Left colon (tissue), 2 donors: ENCODE results near the gene CREB5. TPM values are rescaled to one million over a fixed set of nuclear protein-coding genes. Genes with fewer than 3 reads are reported as not detected.

Experiments used
- ATAC-seq: fragments of 200-7000 bp; cut with Tn5 transposase; one replicate; pipeline ENCODE4 v1.9.1; 2020; ENCODE audit warnings: mild to moderate bottlenecking, moderate library complexity
- DNase-seq, 2 donors: peaks; one replicate each; pipeline ENCODE4 v3.0.0-alpha.2; 2020
- intact Hi-C, 2 donors: fragments of 100-400 bp; cut with DNase I in 1 of 2; cut with micrococcal nuclease in 1 of 2; formaldehyde crosslinking; loops; one replicate each; pipeline versions ENCODE4 v1.11.2 to v1.14.0; 2022; cut with DNase I, micrococcal nuclease
- total RNA-seq, 2 donors: library from RNA; stranded (reverse); fragmentation: NEBNext Ultra II Directional; extraction: Animal tissue kit (Norgen Biotek cat#: 25700); gene quantifications; one replicate each; pipeline ENCODE4 v1.2.1, GENCODE V29; 2021
- donor health status: DM: no; HTN: no; CAD: no.
- donor health status: DM: yes; HTN: yes; CAD: no.

Gene CREB5
- total RNA-seq, 2 donors from 2014 or later: 1.8 to 2.4 TPM

DNA sequence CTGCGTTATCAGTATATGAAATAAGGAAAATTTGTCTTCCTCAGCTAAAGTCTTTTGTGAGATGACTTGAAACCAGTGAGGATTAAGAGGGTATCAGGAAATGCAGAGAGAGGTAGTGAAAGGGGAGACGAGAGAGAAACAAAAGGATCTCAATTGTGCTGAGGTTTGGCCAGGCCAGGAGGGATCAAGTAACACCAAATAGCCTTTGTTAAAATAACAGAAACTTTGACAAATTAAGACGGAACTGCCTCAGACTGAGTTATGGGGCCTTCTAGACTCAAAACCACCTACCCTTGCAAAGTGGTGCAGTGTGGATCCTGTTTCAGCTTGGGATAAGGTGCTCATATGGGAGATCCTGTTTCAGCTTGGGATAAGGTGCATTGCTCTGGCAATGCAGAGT lies 263.1 kb downstream of the CREB5 start:
- DNase-seq (no peak), ATAC-seq (no peak)
- intact Hi-C loops: no loop called here

DNA sequence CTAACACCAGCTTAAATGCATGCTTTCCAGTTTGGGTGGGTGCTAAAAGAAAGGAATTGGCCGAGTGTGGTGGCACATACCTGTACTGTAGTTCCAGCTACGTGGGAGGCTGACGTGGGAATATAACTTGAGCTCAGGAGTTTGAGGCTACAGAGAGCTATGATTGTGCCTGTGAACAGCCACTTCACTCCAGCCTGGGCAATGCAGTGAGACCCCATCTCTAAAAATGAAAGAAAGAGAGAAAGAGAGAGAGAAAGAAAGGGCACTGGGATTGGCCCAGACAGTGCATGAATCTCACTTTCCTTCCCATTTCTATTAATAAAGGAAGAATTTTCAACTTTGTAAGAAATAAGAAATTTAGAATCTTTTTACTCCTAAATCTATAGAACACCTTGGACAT lies 265.4 kb downstream of the CREB5 start:
- intact Hi-C loops: no loop called here
- ATAC-seq (no peak), DNase-seq (no peak)

DNA sequence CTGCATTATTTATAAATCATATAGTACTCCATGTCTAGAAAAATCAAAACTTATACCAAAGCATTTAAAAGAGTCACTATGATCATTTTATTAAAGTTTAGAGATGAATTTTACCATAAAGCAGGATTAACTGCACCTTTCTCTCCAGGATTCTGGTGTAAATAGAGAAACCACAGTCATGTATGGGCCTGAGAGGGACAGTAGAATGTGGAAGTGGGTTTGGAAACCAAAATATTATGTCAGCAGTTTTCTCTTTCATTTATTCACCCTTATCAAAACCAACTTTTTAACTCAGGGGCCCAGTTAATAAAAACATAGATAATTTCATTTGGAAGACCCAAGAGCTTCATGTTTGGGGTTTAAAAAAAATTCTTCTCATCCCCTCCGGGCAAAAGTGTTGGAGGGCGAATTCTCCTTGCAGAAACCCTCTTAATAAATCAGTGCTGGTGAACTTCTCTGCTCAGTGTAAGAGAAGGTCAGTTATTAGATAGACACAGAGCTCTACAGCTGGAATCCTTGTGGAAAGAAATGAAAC lies 266.2 kb downstream of the CREB5 start:
- ATAC-seq: no peak
- intact Hi-C loops: no loop called here
- no peak for DNase-seq

DNA sequence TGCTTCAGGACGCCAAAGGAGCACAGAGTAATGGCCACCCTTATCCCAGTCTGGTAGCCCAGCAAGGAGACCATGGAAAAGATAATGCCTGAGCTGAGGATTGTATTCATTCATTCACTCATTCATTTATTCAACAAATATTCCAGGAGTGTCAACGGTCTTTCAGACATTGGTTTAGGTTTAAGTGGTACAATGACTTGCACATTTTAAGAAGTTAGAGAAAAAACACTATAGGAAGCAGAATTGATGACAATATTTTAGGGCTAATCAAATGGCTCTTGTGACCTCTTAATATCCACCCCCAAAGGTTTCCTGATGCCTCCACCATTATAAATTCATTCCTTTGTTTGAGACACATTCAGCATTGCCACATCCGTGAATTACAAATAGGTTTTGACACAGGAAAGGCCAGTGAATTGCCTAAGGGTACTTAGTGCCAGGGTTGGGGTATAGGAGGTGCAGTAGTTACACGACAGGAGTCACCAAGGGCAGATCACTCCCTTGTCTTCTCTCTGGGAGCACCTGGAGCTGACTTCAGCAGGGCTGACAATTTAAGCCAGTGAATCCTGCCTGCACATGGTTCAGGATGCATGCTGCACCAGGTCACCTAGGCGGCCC lies 269.5 kb downstream of the CREB5 start:
- DNase-seq: no peak
- intact Hi-C loops: no loop called here
- ATAC-seq: no peak

DNA sequence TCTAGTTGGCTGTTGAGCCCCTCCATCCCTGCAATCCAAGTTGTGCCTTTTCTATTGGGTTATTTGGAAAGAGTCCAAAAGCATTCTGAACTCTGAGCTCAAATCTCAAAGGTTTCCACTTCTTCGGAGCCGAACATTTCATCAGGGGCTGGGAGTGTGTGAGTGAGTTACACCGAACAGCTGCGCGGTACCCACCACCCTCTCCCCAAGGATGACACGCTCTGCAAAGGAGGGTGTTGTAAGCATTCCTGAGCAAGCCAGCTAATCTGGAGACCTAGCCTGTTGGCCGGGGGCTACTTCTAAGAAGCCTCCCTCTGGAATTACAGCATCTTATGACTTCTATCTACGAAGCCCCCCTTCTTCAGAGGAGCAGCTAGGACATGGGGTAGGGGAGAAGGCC lies 270.5 kb downstream of the CREB5 start:
- no peak for DNase-seq
- no peak for ATAC-seq
- intact Hi-C loops: no loop called here

DNA sequence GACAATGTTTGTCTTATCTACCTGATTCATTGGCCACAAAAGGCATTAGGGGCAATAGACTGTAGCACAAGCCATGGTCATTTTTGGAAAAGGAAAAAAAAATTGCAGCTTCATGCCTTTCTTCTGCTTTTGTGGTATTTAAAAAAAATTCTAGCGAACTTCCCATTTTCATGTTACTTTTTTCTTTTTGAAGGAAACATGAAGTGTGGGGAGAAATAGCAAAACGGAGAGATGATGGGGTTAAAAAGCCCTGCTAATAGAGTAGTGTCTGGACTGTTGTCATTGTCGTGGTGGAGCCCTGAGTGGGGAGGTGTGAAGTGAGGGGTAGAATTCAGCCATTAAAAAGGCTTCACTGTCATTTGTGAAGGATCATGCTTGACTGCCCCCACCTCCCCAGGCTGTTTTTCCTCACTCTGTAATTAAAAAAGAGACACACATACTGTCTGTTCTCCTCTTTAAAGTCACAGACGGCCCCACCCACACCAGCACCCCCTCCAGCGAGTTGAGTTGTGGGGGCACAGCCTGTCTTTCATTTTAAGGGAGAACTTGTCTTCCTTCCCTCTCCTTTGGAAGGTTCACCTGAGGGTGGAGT lies 272.4 kb downstream of the CREB5 start:
- intact Hi-C loops: no loop called here
- no peak for DNase-seq
- no peak for ATAC-seq

DNA sequence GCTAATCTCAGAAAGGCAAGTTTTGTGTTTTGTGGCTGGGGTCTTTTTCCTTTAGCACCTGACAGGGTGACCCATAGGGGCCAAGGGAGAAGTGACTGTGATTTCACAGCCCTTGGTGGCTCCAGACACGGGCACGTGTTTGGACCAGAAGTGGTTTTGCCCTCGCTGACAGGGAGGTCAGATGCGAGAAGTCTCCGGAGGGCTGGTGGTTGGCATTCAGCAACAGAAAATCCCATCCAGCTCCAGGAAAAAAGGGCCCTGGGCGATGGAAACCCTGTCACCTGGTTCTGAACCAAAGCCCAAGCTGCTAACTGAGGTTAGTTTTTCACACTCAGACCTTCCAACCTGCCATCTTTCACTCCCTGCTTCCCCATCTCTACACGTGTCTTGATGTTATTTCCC lies 272.9 kb downstream of the CREB5 start:
- no peak for ATAC-seq
- intact Hi-C loops: no loop called here

DNA sequence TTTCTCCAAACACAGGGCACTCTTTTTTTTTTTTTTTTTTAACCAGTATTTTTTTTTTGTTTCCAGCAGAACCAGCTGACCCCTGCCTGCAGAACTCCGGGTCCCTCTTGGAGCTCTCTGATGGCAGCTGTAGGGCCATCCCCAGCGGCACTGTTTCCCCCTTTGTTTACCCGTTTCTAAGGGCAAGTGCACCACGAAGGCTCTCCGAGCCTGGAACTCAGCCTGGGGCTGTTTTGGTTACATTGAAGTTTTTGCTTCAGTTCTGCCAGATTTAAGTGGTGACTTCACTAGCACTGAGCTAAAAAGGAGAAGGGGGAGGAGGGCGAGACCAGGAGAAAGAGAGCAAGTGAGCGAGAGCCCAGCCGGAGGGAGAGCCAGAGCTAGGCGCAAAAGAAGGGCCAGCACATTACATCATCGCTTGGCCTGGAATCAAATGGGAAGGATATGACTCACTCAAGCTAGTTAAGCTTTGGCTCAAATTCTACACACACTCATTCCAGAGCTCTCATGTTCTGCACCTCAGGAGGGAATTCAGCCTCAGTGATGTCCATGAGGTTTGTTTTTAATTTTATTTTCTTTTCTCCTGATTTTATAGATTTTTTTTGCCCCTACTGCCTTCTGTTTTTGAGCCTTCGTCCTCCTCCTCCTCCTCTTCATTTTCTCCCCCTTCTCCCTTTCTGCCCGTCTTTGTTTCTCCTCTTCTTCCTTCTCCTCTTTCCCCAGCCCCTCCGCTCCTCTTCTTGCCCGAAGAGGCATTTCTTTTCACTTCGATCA lies 273.5 kb downstream of the CREB5 start:
- intact Hi-C loops: no loop called here
- ATAC-seq (peak; percentile 98), DNase-seq (peak; percentile 76 to 89)

More for the DNA sequence above, 272.9 kb downstream of the CREB5 start:
- DNase-seq: peak in 1 of 2 donors; percentile 18

DNA sequence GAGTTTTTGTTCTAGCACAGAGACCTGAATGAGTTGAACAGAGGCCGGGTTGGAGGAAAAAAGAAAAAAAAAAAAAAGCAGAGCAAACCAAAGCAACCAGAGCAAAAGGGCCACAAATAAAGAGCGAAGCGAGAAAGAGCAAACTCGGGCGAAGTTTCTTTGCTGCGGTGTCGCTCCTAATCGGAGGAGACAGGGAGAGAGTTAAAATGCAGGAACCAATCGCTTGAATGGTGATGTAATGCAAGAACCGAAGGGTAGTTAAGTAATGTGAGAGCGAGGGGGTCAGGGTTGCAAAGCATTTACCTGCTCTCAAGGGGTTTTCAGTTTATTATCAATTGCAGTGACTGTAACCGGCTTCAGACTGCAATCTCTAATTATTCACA lies 274.1 kb downstream of the CREB5 start:
- intact Hi-C loops: no loop called here
- ATAC-seq (peak; percentile 27), DNase-seq (no peak)

DNA sequence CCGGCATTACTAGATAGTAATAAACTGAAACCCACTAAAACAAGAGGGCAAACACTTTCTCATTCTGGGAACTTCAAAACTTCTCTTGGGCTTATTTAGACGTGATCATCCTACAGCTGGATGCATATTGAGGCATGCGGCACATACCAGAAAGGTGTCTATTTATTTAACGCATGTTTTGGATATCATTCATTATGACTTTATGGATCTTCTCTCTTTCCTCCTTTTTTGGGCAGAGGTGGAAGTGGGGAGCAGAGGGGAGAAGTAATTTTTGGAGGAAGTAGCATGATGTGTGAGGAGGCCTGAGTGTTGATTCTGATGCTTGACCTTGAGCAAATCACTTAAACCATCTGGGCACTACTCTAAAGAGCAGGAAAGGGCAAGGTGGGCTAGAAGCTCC lies 275.2 kb downstream of the CREB5 start:
- intact Hi-C loops: no loop called here
- ATAC-seq (no peak), DNase-seq (no peak)

DNA sequence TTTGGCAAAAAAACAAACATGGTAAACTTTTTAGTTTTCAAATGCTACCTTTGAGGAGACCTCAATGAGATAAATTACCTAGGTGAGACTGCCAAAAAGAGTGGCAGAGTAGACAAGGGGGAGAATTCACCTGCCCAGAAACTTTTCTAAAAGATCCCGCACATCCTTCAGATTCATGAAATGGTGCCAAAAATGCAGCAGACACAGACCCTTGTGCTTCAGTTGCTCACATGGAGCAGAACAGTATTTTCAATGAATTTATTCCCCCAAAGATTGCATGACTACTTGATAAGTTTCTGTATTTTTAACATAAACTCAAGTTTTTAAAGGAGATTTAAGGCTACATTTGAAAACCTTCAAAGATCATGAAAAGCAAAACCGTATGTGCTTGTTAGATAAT lies 275.9 kb downstream of the CREB5 start:
- ATAC-seq: no peak
- intact Hi-C loops: no loop called here
- DNase-seq: no peak

DNA sequence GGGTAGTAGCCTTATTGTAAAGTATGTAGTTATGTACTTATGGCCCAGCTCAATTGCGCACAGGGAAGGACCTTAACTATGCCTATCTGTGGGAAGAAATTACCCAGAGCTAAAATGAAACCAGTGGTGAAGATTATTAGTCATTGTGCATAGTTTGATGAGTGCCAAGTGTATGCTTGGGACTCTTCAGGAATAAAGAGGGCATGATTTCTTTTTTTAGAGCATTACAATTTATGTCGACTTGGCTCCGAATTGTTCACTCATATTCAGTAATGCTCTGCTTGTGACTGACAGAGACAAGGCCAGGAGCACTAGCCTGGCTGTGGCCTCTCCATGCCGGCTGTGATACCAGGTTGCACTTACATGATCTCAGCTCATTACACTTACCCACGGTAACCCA lies 276.3 kb downstream of the CREB5 start:
- DNase-seq (no peak), ATAC-seq (no peak)
- intact Hi-C loops: no loop called here

DNA sequence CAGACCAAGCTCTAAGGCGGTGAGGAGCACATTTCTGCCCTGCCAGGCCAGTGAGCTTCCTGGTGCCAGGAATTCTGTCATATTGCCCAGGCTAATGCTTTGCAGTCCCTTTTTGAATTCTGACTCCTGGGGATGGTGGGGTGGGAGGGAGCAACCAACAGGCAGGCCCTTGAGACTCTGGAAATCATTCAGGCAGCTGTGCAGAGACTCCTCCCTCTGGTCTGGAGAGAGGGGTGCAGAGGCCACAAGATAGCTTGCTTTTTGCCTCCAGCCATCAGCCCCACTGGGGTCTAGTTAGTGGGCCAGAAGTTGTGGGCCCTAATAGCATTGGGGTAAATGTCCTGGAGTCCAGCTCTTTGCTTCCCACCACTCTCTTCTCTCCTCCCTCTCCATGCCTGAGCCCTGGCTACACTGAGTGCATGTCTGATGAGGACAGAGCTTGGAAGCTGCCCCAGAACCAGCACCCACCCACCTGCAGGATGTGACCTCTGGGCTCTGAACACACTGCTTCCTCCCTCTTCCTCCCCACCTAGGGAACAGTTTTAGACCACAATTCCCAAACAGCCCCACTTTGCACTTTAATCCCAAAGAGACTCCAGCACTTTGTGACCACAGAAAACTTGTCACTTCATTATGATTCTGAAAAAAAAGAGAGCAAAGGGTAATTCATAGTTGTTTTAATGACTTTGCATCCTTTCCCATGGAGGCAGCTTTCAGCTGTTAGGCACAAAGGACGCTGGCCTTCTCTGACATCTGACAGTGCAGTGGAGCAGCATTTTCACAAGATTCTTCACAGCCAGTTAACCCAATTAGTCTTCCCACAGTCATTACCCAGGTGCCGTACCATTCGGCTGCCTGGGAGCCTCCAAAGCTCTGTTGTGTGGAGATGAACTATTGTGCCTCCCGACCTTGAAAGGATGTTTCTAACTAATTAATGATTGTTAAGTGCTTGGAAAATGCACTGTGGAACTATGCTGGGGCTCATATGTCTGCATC lies 283.3 kb downstream of the CREB5 start:
- DNase-seq (no peak), ATAC-seq (no peak)
- intact Hi-C loops: no loop called here

DNA sequence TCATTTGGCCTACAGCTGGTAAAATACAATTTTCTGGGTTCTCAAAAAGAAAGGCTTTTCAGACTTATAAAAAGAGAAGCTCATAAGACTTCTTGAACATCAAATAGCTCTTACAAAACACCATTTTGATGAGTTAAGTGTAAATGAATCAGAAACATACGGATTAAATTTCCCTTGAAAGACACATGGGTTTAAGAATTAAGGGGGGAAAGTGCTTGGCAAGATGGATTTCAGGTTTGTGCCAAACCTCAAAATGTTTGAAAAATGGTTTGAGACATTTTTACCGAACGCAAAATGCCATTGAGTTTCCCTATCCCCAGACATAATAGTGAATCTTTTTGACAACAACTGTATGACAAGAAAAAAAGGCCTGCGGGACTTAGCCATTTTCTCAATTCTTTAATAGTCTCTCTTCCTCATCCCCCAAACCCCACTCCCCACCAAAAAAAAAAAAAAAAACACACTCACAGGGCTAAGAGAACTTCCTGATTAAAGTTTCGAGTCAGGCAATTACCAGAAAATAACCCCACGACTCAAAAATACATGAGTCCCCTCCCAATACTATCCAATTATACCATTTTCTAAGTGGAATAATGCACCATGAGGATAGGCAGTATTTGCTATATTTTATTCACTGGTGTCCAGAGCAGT lies 285.7 kb downstream of the CREB5 start:
- no peak for ATAC-seq
- DNase-seq: no peak
- intact Hi-C loops: no loop called here

DNA sequence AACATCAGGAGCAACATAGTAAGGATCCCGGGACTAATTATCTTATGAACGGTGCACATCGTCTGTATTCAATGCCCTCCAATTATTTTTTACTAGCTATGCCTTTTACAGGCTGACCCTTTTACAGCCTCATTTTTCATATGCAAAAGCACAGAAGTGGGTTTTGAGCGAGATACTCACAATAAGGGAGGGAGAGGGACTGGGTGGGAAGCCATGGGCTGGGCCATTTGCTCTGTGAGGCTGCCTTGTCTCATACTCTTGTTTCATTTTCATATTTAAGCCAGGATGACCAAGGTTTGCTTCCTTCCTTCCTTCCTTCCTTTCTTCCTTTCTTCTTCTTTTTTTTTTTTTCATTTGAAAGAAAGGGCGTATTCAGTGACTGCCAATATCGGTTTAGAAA lies 286.5 kb downstream of the CREB5 start:
- ATAC-seq (no peak), DNase-seq (no peak)
- intact Hi-C loops: no loop called here

DNA sequence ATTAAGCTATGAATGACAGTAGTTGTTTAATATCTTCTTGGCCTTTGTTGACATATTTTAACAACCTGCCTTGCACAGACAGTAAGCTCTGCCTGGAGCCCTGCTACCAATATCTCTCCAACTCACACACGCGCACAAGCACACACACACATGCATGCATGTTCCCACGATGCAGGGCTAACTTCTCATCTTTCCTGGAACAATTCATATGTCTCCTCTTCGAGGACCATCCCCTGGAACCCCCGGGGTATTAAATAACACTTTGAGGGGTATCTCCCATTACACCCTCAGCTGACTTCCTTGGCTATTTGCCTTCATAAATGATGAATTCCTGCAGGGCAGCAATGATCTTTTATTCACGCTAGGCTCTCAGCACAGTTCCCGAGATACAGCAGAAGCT lies 287.8 kb downstream of the CREB5 start:
- DNase-seq: no peak
- ATAC-seq: no peak
- intact Hi-C loops: no loop called here

DNA sequence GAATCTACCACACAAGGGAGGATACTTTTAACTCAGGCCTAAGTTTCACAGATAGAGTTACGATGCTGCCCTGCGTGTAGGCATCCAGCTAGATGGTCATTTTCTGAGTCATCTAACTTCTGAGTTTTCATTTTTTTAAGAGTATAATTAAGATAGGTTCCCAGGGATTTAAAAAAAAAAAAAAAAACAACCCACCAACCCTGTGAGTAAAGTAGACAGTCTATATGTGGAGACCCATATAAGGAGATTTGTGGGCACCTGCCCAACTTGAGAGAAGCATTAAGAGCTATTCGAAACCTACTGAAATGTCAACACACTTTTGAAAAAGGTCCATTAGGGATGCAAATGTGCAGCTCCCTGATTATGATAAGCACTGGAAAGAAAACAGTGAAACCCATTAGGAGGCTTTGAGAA lies 288.5 kb downstream of the CREB5 start:
- intact Hi-C loops: no loop called here
- DNase-seq (no peak), ATAC-seq (no peak)

DNA sequence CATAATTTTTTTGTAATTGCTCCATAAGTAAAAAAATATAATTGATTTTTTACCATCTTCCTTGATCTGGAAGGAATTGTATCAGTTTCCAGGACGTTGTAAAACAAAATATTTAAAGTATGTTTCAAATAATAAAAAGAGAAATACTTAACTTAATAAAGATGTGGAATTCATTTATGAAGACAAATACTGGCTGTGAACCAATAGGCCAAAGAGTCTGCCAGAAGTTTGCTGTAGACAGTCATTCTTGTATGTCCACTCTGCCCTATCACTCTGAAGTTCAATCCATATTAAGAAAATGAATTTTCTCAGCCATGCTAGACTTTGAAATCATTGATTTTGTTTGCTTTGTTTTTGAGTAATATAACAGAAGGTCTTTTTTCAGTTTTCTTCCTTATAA lies 289.4 kb downstream of the CREB5 start:
- no peak for ATAC-seq
- DNase-seq: no peak
- intact Hi-C loops: no loop called here

DNA sequence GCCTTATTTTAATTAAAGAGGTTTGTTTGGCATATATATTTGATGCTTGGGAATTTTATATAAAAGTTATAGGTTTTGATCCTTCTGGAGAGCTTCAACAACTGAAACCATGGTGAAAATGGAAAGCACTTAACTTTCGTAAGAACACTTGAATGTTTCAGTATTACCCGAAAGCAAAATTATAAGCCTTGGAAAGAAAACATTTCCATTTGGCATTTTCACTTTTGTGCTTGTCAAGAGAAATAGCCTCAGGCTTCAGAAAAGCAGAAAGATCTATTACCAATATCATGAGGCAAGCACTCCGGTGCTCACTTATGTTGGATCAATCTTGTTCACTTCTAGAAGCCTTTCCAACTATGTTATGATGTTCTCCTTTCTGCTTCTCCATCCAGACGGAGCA lies 289.9 kb downstream of the CREB5 start:
- ATAC-seq: no peak
- DNase-seq: no peak
- intact Hi-C loops: no loop called here
